Endothelial cell of umbilical vein (primary cell): Measurements from ENCODE around the gene TBC1D5. TPM values are rescaled to one million over a fixed set of nuclear protein-coding genes. Genes with fewer than 3 reads are reported as not detected.

Experiments used
- BruUV-seq: library from RNA; stranded (reverse); fragments of 400-500 nt; replicated peaks from 2 replicates; lab custom pipeline; 2021; lab: Mats Ljungman, UMichigan
- CTCF ChIA-PET: fragments of 300-600, 350-600 bp; sonication (Branson Sonifier 250); formaldehyde crosslinking; loops from one replicate; lab custom pipeline; 2021; ENCODE audit warnings: antibody characterized with exemption, inconsistent platforms; lab: Charles Lee
- POLR2A ChIA-PET: fragments of 300-600, 350-600 bp; sonication (Branson Sonifier 250); formaldehyde crosslinking; loops from one replicate; lab custom pipeline; 2021; ENCODE audit warnings: antibody characterized with exemption, inconsistent platforms; lab: Charles Lee
- DNase-seq: peaks from one replicate; pipeline ENCODE4 v3.0.0-alpha.2; 2011; ENCODE audit warnings: low read depth, low spot score
- FAIRE-seq: peaks from 2 replicates; lab custom pipeline; 2011; peaks lifted over from hg19 to GRCh38; lab: Jason Lieb, UNC
- H2AFZ ChIP-seq: 2 replicates; pipeline ENCODE4 v1.6.0; 2012; ENCODE audit warnings: low read depth, low read length, control low read depth, inconsistent platforms
- H3K27ac ChIP-seq: 2 replicates; pipeline ENCODE4 v1.5.1; 2011; ENCODE audit warnings: low read depth, mild to moderate bottlenecking, control low read depth, low read length, moderate library complexity; ENCODE audit not compliant: insufficient read depth
- H3K27me3 ChIP-seq, 2 experiments: 2 replicates each; pipeline versions ENCODE4 v1.6.0 to v1.6.1; 2011; ENCODE audit warnings: low read length in 2 of 2, mixed read lengths in 1 of 2; ENCODE audit not compliant: control insufficient read depth in 2 of 2, insufficient read depth in 2 of 2
- H3K36me3 ChIP-seq, 2 experiments: 2 replicates in 1 of 2; 3 replicates in 1 of 2; pipeline ENCODE4 v1.5.1; 2011; ENCODE audit warnings: low read length in 2 of 2, mild to moderate bottlenecking in 1 of 2, moderate library complexity in 1 of 2; ENCODE audit not compliant: control insufficient read depth in 2 of 2, insufficient read depth in 2 of 2; ENCODE audit errors: extremely low read depth in 1 of 2
- H3K4me1 ChIP-seq: 3 replicates; pipeline ENCODE4 v1.5.1; 2011; ENCODE audit warnings: mild to moderate bottlenecking, low read length; ENCODE audit not compliant: control insufficient read depth, insufficient read depth; ENCODE audit errors: extremely low read depth
- H3K4me2 ChIP-seq: 2 replicates; pipeline ENCODE4 v1.6.1; 2011; ENCODE audit warnings: low read length, control low read depth, mixed read lengths; ENCODE audit not compliant: insufficient read depth
- H3K4me3 ChIP-seq, 3 experiments: fragments of 200-600 bp in 1 of 3; sonication (generic), shearing (Covaris generic) in 1 of 3; replicated peaks in 1 of 3; 2 replicates each; pipeline ENCODE4 v1.5.1; 2011 to 2016; ENCODE audit warnings: control low read depth in 3 of 3, low read length in 3 of 3, mild to moderate bottlenecking in 2 of 3, inconsistent platforms in 1 of 3, low read depth in 1 of 3, moderate library complexity in 1 of 3; ENCODE audit not compliant: insufficient read depth in 1 of 3
- H3K79me2 ChIP-seq: 2 replicates; pipeline ENCODE4 v1.6.0; 2012; ENCODE audit warnings: low read length, inconsistent platforms; ENCODE audit not compliant: control insufficient read depth, insufficient read depth
- H3K9ac ChIP-seq: replicated peaks from 2 replicates; pipeline ENCODE3; 2011; ENCODE audit warnings: low read length, control low read depth; ENCODE audit not compliant: insufficient read depth; ENCODE audit errors: extremely low read depth
- H3K9me1 ChIP-seq: replicated peaks from 3 replicates; pipeline ENCODE4 v1.6.0; 2011; ENCODE audit warnings: mild to moderate bottlenecking, low read length; ENCODE audit not compliant: control insufficient read depth, insufficient read depth; ENCODE audit errors: extremely low read depth
- H3K9me3 ChIP-seq: replicated peaks from 2 replicates; pipeline ENCODE4 v1.5.1; 2012; ENCODE audit warnings: low read length, inconsistent platforms; ENCODE audit not compliant: control insufficient read depth, insufficient read depth
- H4K20me1 ChIP-seq: replicated peaks from 2 replicates; pipeline ENCODE3; 2011; ENCODE audit warnings: mild to moderate bottlenecking, low read length; ENCODE audit not compliant: control insufficient read depth, insufficient read depth; ENCODE audit errors: extremely low read depth
- CTCF ChIP-seq, 2 donors: IDR thresholded peaks; 1 replicate in 1 of 2; 2 replicates in 1 of 2; pipeline ENCODE4 v1.5.1; 2011; ENCODE audit warnings: low read length in 2 of 2, mild to moderate bottlenecking in 2 of 2, moderate library complexity in 2 of 2, control low read depth in 1 of 2, inconsistent platforms in 1 of 2, low read depth in 1 of 2; ENCODE audit not compliant: insufficient read depth in 1 of 2; ENCODE audit errors: extremely low read depth in 1 of 2
- EZH2 ChIP-seq: IDR thresholded peaks from 2 replicates; pipeline ENCODE4 v1.6.1; 2012; ENCODE audit warnings: borderline replicate concordance, low read depth, mild to moderate bottlenecking, moderate library complexity, low read length, inconsistent platforms; ENCODE audit not compliant: severe bottlenecking
- JUN ChIP-seq: IDR thresholded peaks from 2 replicates; pipeline ENCODE4 v1.6.1; 2011; ENCODE audit warnings: borderline replicate concordance, low read depth; ENCODE audit not compliant: insufficient read length, insufficient read depth
- MYC ChIP-seq: IDR thresholded peaks from one replicate; pipeline ENCODE4 v1.6.1; 2011; ENCODE audit warnings: mild to moderate bottlenecking, low read depth, low read length
- POLR2A ChIP-seq: IDR thresholded peaks from 2 replicates; pipeline ENCODE4 v1.6.1; 2012; ENCODE audit warnings: low read depth, mild to moderate bottlenecking, control low read depth, low read length
- POLR2AphosphoS5 ChIP-seq: IDR thresholded peaks from 2 replicates; pipeline ENCODE4 v1.6.1; 2012; ENCODE audit warnings: low read depth, mild to moderate bottlenecking, control low read depth, low read length, moderate library complexity; ENCODE audit not compliant: insufficient read depth
- dilution Hi-C: fragments of 300-500 bp; cut with MboI; formaldehyde crosslinking; loops from one replicate; pipeline ENCODE4 v1.15.0; 2019; ENCODE audit warnings: low sequenced_read_pairs; ENCODE audit not compliant: extremely low pct_ligation_motif_present
- intact Hi-C: fragments of 100-400 bp; cut with micrococcal nuclease; formaldehyde crosslinking; loops from one replicate; pipeline ENCODE4 v1.10.0; 2022
- polyA plus RNA-seq, 4 experiments: library from polyadenylated mRNA; depleted of rRNA in 3 of 4; stranded (reverse) in 3 of 4; unstranded in 1 of 4; fragments of >200 nt; gene quantifications; 2 replicates each; pipeline versions ENCODE4 v1.2.1 to v1.2.3, GENCODE V29; 2011 to 2012; ENCODE audit warnings: missing spikeins in 1 of 4
- total RNA-seq: library from RNA; stranded (reverse); gene quantifications from 2 replicates; pipeline ENCODE4 v1.2.3, GENCODE V29; 2021

The TBC1D5 gene
- total and polyA plus RNA-seq, 2 donors (not counting 3 experiments of a cell fraction or from before 2014, with no cell fraction given), result 17.5 to 44.7 TPM

GRCh38 chr3:17765819-17766472 lies 23.5 kb upstream of the TBC1D5 start:
- Histone ChIP-seq H3K27me3 (no peaks in the 10 kb centered on the region), H3K9me3 (no peaks in the 10 kb centered on the region), H2AFZ (no peak overlapping the region), H3K4me3 (no peak overlapping the region), H3K9me1 (no peaks in the 10 kb centered on the region), H3K79me2 (no peaks in the 10 kb centered on the region), H3K9ac (no peak overlapping the region), H4K20me1 (no peaks in the 10 kb centered on the region), H3K4me2 (no peak overlapping the region), H3K36me3 (no peaks in the 10 kb centered on the region), H3K4me1 (no peaks in the 10 kb centered on the region), H3K27ac (no peak overlapping the region)
- ChIA-PET POLR2A (no interaction called here), CTCF (interaction anchor here (1.0 kb wide), 1 partner anchor 121 kb away, joined by 3 read pairs; no protein-coding TSS in a partner anchor)
- TF ChIP-seq POLR2AphosphoS5, result no peak
- no peak for TF ChIP-seq MYC
- no peak for TF ChIP-seq EZH2
- TF ChIP-seq POLR2A, result no peak
- TF ChIP-seq CTCF (IDR thresholded peaks at IDR 0.05; ENCODE audit: extremely low read depth in 1 of 2, insufficient read depth in 1 of 2, low read depth in 1 of 2, low read length in 2 of 2), result no peak
- TF ChIP-seq JUN, result no peak
- FAIRE-seq, result no peak
- no TSS peak for BruUV-seq
- no peak for DNase-seq
- dilution Hi-C loops (no loop called here), intact Hi-C loops (no loop called here)
